Mesendoderm (in vitro differentiated cells): ENCODE results near the gene MTMR6.

ENCODE experiments used
- DNase-seq: peaks from one replicate; pipeline ENCODE4 v3.0.0; 2013
- H2AK5ac ChIP-seq: 2 replicates; pipeline ENCODE4 v1.6.1; 2013; ENCODE audit warnings: low read length, inconsistent platforms
- H2BK120ac ChIP-seq: 2 replicates; pipeline ENCODE4 v1.6.1; 2013; ENCODE audit warnings: low read depth, mild to moderate bottlenecking, low read length, moderate library complexity, mixed read lengths
- H2BK15ac ChIP-seq: replicated peaks from 2 replicates; pipeline ENCODE4 v1.6.1; 2013; ENCODE audit warnings: low read depth, mild to moderate bottlenecking, moderate library complexity
- H2BK5ac ChIP-seq: 2 replicates; pipeline ENCODE4 v1.6.1; 2013; ENCODE audit warnings: low read length, inconsistent platforms
- H3K18ac ChIP-seq: 2 replicates; pipeline ENCODE4 v1.6.1; 2013; ENCODE audit warnings: mild to moderate bottlenecking, low read length, mixed read lengths
- H3K23ac ChIP-seq: one replicate; pipeline ENCODE4 v1.6.1; 2013; ENCODE audit warnings: low read length
- H3K27ac ChIP-seq: 2 replicates; pipeline ENCODE4 v1.5.1; 2013; ENCODE audit warnings: low read depth, mild to moderate bottlenecking, inconsistent platforms, low read length, moderate library complexity
- H3K27me3 ChIP-seq: 2 replicates; pipeline ENCODE4 v1.6.1; 2013; ENCODE audit warnings: low read length, control low read depth, mild to moderate bottlenecking, inconsistent platforms; ENCODE audit not compliant: insufficient read depth, poor library complexity
- H3K36me3 ChIP-seq: 2 replicates; pipeline ENCODE4 v1.6.1; 2013; ENCODE audit warnings: low read length, inconsistent platforms; ENCODE audit not compliant: control insufficient read depth, insufficient read depth
- H3K4ac ChIP-seq: one replicate; pipeline ENCODE4 v1.6.1; 2013; ENCODE audit warnings: low read depth, mild to moderate bottlenecking, low read length, moderate library complexity
- H3K4me1 ChIP-seq: 2 replicates; pipeline ENCODE4 v1.6.1; 2013; ENCODE audit warnings: low read depth, low read length, inconsistent platforms; ENCODE audit not compliant: control insufficient read depth
- H3K4me2 ChIP-seq: 2 replicates; pipeline ENCODE4 v1.6.1; 2013; ENCODE audit warnings: low read length
- H3K4me3 ChIP-seq: 2 replicates; pipeline ENCODE4 v1.5.1; 2013; ENCODE audit warnings: mild to moderate bottlenecking, low read length
- H3K56ac ChIP-seq: one replicate; pipeline ENCODE4 v1.6.1; 2013; ENCODE audit warnings: low read length
- H3K79me1 ChIP-seq: 2 replicates; pipeline ENCODE4 v1.6.1; 2013; ENCODE audit warnings: low read length, inconsistent platforms
- H3K79me2 ChIP-seq: 2 replicates; pipeline ENCODE4 v1.6.1; 2013; ENCODE audit warnings: mild to moderate bottlenecking, low read length; ENCODE audit not compliant: control insufficient read depth, insufficient read depth
- H3K9ac ChIP-seq: 2 replicates; pipeline ENCODE4 v1.6.1; 2013; ENCODE audit warnings: low read length, inconsistent platforms
- H4K5ac ChIP-seq: one replicate; pipeline ENCODE4 v1.6.1; 2013; ENCODE audit warnings: low read length
- H4K8ac ChIP-seq: one replicate; pipeline ENCODE4 v1.6.1; 2013; ENCODE audit warnings: low read depth, mild to moderate bottlenecking, control low read depth, low read length, moderate library complexity
- WGBS: extraction: QIAGEN DNeasy Blood & Tissue Kit; methylation state at CpG from one replicate; pipeline ENCODE4 v1.1.7; 2013; ENCODE audit warnings: low lambda C conversion rate, missing lambda C conversion rate; ENCODE audit not compliant: insufficient coverage; ENCODE audit errors: extremely low coverage; 5-methylcytosine and 5-hydroxymethylcytosine counted together

MTMR6 gene

DNA sequence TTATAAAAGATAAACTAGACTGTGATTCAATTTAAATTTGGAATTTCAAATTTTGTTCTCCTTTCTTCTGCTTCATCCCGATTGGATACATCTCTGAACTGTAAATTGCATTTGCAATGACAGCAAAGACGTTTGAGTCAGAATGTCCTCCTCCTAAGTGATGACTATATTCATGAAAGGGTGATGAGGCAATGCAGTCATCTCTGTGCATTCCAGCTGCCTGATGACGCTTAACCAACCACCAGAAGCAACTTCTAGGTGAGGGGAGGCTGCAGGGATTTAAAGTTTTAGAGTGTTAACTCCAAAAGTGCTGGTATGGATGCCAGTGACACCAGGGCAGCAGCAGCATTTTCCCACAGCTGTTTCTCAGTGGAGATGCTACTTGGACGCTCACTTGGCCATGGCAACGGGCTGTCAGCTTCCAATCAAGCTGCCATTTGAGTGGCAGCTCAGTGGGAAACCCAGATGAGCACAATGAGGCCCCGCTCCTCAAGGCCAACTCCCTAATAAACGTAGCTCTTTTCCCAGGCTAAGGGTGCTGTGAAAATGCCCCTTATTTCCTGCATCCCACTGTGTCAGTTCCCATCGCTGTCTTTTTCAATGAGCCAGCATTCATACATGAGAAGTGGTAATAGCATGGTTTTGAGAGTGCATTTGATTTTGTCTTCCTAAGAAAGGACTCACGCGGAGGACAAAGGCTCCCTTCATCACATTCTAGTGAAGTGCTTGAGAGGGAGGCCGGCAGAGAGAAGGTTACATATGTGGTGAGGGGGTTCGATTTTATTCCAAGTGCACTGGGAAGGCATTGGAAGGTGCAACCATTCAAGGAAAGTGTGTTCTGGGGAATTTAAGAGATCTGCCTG, 70.0 kb downstream of the MTMR6 start:
- H3K56ac ChIP-seq: no peak overlapping the region
- H3K23ac ChIP-seq: no peak overlapping the region
- WGBS: no CpG with 5 or more reads among the region's 12 CpGs
- no peak overlapping the region for H2BK5ac ChIP-seq
- H3K27ac ChIP-seq: no peak overlapping the region
- no peak overlapping the region for H4K8ac ChIP-seq
- no peak overlapping the region for H3K4ac ChIP-seq
- H3K79me2 ChIP-seq: no peaks in the 10 kb centered on the region
- DNase-seq: peak; percentile 51
- H4K5ac ChIP-seq: no peak overlapping the region
- H3K4me1 ChIP-seq: no peaks in the 10 kb centered on the region
- H3K4me2 ChIP-seq: no peak overlapping the region
- no peak overlapping the region for H3K4me3 ChIP-seq
- H3K79me1 ChIP-seq: no peaks in the 10 kb centered on the region
- no peaks in the 10 kb centered on the region for H3K36me3 ChIP-seq
- no peak overlapping the region for H2AK5ac ChIP-seq
- H3K18ac ChIP-seq: no peak overlapping the region
- H3K27me3 ChIP-seq: no peaks in the 10 kb centered on the region
- H3K9ac ChIP-seq: no peak overlapping the region
- no peak overlapping the region for H2BK120ac ChIP-seq
- H2BK15ac ChIP-seq: no peak overlapping the region

GRCh38 chr13:25215253-25215575, 72.1 kb downstream of the MTMR6 start:
- Histone ChIP-seq H3K27ac (no peak overlapping the region), H3K36me3 (no peaks in the 10 kb centered on the region), H3K4ac (no peak overlapping the region), H3K4me3 (no peak overlapping the region), H3K56ac (no peak overlapping the region), H2AK5ac (no peak overlapping the region), H3K18ac (no peak overlapping the region), H3K4me2 (no peak overlapping the region), H2BK15ac (no peak overlapping the region), H2BK120ac (no peak overlapping the region), H2BK5ac (no peak overlapping the region), H4K5ac (no peak overlapping the region), H3K9ac (no peak overlapping the region), H4K8ac (no peak overlapping the region), H3K23ac (no peak overlapping the region), H3K4me1 (no peaks in the 10 kb centered on the region), H3K79me2 (no peaks in the 10 kb centered on the region), H3K79me1 (no peaks in the 10 kb centered on the region), H3K27me3 (no peaks in the 10 kb centered on the region)
- no peak for DNase-seq
- WGBS: no CpG with 5 or more reads among the region's 3 CpGs

DNA sequence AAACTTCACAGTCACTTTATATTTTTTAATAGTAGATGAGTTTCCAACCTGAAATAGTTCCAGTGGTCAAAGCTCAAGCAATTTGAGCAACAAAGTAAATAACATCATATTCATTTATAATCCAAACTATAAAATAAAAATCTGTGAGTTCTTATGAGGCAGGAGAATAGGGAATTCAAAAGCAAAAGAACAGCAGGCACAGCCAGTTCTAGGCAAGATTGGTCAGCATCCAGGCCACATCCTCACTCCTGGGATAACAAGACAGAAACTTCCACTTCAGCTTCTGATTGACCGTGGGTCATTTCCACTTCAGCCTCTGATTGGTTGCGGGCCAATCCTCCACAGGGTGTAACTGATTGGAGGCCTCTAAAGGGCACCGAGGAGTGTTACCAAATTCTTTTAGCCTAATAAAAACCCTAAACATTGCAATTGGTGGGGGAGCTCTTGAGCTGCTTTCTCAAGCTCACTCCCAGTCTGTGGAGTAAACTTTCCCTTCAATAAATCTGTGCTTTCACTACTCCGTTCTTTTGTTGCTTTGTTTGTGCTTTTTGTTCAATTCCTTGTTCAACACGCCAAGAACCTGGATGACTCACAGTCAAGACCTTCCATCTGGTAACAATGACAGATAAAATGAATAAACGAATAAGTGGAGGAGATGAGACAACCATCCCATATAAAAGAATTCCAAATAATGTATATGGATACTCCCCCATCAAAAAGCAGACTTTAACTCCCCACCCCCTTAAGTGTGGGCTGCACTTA, 72.6 kb downstream of the MTMR6 start:
- Histone ChIP-seq H3K9ac (no peak overlapping the region), H2AK5ac (no peak overlapping the region), H4K5ac (no peak overlapping the region), H3K79me2 (no peaks in the 10 kb centered on the region), H3K36me3 (no peaks in the 10 kb centered on the region), H3K4me3 (no peak overlapping the region), H3K23ac (no peak overlapping the region), H3K4me1 (no peaks in the 10 kb centered on the region), H4K8ac (no peak overlapping the region), H3K79me1 (no peaks in the 10 kb centered on the region), H2BK15ac (no peak overlapping the region), H3K27ac (no peak overlapping the region), H3K4ac (no peak overlapping the region), H3K27me3 (no peaks in the 10 kb centered on the region), H3K56ac (no peak overlapping the region), H2BK120ac (no peak overlapping the region), H3K4me2 (no peak overlapping the region), H3K18ac (no peak overlapping the region), H2BK5ac (no peak overlapping the region)
- peak; percentile 53 for DNase-seq
- WGBS: no CpG with 5 or more reads among the region's 6 CpGs

DNA sequence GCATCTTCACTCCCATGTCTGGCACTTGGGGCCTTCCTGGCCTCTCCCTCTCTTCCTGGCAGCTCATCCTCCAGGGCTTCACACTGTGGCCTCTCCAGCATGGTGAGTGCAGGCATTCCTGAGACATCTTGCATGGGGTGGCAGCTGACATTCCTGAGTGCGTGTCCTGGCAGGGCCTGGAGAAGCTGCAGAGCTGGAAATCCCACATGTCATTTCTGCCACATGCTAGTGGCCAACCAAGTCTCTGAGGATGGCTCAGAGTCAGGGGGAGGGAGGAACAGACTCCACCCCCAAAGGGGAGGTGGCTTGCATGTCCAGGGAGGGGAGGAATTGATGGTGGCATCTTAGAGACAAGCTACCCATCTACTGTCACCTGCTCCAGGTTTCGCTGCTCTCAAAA, 73.6 kb downstream of the MTMR6 start:
- H3K23ac ChIP-seq: no peak overlapping the region
- no peak overlapping the region for H3K9ac ChIP-seq
- no peak overlapping the region for H3K18ac ChIP-seq
- WGBS: no CpG with 5 or more reads among the region's 2 CpGs
- H3K4me2 ChIP-seq: no peak overlapping the region
- DNase-seq: peak; percentile 82
- no peak overlapping the region for H2BK15ac ChIP-seq
- H3K4ac ChIP-seq: no peak overlapping the region
- no peaks in the 10 kb centered on the region for H3K79me2 ChIP-seq
- no peaks in the 10 kb centered on the region for H3K4me1 ChIP-seq
- no peaks in the 10 kb centered on the region for H3K36me3 ChIP-seq
- no peak overlapping the region for H2BK5ac ChIP-seq
- H3K27ac ChIP-seq: no peak overlapping the region
- no peak overlapping the region for H3K4me3 ChIP-seq
- no peak overlapping the region for H4K5ac ChIP-seq
- no peak overlapping the region for H3K56ac ChIP-seq
- no peak overlapping the region for H2AK5ac ChIP-seq
- no peak overlapping the region for H2BK120ac ChIP-seq
- H3K27me3 ChIP-seq: no peaks in the 10 kb centered on the region
- H3K79me1 ChIP-seq: no peaks in the 10 kb centered on the region
- H4K8ac ChIP-seq: no peak overlapping the region

GRCh38 chr13:25210842-25211569, 76.3 kb downstream of the MTMR6 start:
- WGBS: no CpG with 5 or more reads among the region's 13 CpGs
- Histone ChIP-seq H3K27me3 (no peaks in the 10 kb centered on the region), H3K4me1 (no peaks in the 10 kb centered on the region), H2AK5ac (no peak overlapping the region), H3K4me2 (no peak overlapping the region), H3K56ac (no peak overlapping the region), H3K4ac (no peak overlapping the region), H3K18ac (no peak overlapping the region), H3K9ac (no peak overlapping the region), H2BK120ac (no peak overlapping the region), H3K79me1 (no peaks in the 10 kb centered on the region), H4K5ac (no peak overlapping the region), H3K36me3 (no peaks in the 10 kb centered on the region), H3K79me2 (no peaks in the 10 kb centered on the region), H2BK15ac (no peak overlapping the region), H3K23ac (no peak overlapping the region), H3K27ac (no peak overlapping the region), H3K4me3 (no peak overlapping the region), H2BK5ac (no peak overlapping the region), H4K8ac (no peak overlapping the region)
- DNase-seq: no peak
